CD14-positive monocyte (primary cell): ENCODE data around the gene GLP1R. TPM values are rescaled to one million over a fixed set of nuclear protein-coding genes. Genes with fewer than 3 reads are reported as not detected.

ENCODE experiments used
- DNase-seq, 3 donors: peaks; one replicate each; pipeline ENCODE4 v3.0.0-alpha.2; 2011 to 2022
- H2AFZ ChIP-seq: 2 replicates; pipeline ENCODE4 v1.6.0; 2012; ENCODE audit warnings: mild to moderate bottlenecking, low read depth, low read length, inconsistent platforms; ENCODE audit not compliant: insufficient read depth, poor library complexity, severe bottlenecking
- H3K27ac ChIP-seq, 2 donors: 1 replicate in 1 of 2; 2 replicates in 1 of 2; pipeline ENCODE4 v1.5.1; 2012 to 2013; ENCODE audit warnings: low read length in 2 of 2, control low read depth in 1 of 2, inconsistent platforms in 1 of 2, low read depth in 1 of 2, mild to moderate bottlenecking in 1 of 2
- H3K27me3 ChIP-seq, 2 donors: one replicate each; pipeline versions ENCODE4 v1.6.0 to v1.6.1; 2011 to 2013; ENCODE audit warnings: low read length in 2 of 2; ENCODE audit not compliant: control insufficient read depth in 2 of 2, insufficient read depth in 2 of 2
- H3K36me3 ChIP-seq, 2 donors: replicated peaks in 1 of 2; 1 replicate in 1 of 2; 2 replicates in 1 of 2; pipeline versions ENCODE4 v1.5.1 to v1.6.1; 2012 to 2013; ENCODE audit warnings: low read length in 2 of 2, control low read depth in 1 of 2, inconsistent platforms in 1 of 2, mild to moderate bottlenecking in 1 of 2; ENCODE audit not compliant: insufficient read depth in 2 of 2, control insufficient read depth in 1 of 2
- H3K4me1 ChIP-seq, 2 donors: 1 replicate in 1 of 2; 2 replicates in 1 of 2; pipeline versions ENCODE4 v1.5.1 to v1.6.1; 2012 to 2013; ENCODE audit warnings: low read length in 2 of 2, control low read depth in 1 of 2, inconsistent platforms in 1 of 2, mild to moderate bottlenecking in 1 of 2, moderate library complexity in 1 of 2; ENCODE audit not compliant: insufficient read depth in 2 of 2, control insufficient read depth in 1 of 2
- H3K4me2 ChIP-seq: replicated peaks from 2 replicates; pipeline ENCODE3; 2012; ENCODE audit warnings: low read length, moderate library complexity, mild to moderate bottlenecking; ENCODE audit not compliant: poor library complexity, severe bottlenecking; ENCODE audit errors: extremely low read depth
- H3K4me3 ChIP-seq, 3 experiments: fragments of 200-600 bp in 1 of 3; sonication (generic) in 1 of 3; replicated peaks in 1 of 3; 1 replicate in 2 of 3; 2 replicates in 1 of 3; pipeline ENCODE4 v1.5.1; 2011 to 2013; ENCODE audit warnings: low read length in 3 of 3, mild to moderate bottlenecking in 3 of 3, control low read depth in 2 of 3, low read depth in 2 of 3, inconsistent platforms in 1 of 3, moderate library complexity in 1 of 3
- H3K79me2 ChIP-seq: 2 replicates; pipeline ENCODE4 v1.6.0; 2012; ENCODE audit warnings: mild to moderate bottlenecking, control low read depth, inconsistent platforms, low read length, moderate library complexity; ENCODE audit not compliant: insufficient read depth
- H3K9ac ChIP-seq: 2 replicates; pipeline ENCODE4 v1.6.0; 2017; ENCODE audit warnings: low read length, mild to moderate bottlenecking; ENCODE audit not compliant: insufficient read depth, poor library complexity, severe bottlenecking
- H3K9me3 ChIP-seq, 2 donors: replicated peaks in 1 of 2; 1 replicate in 1 of 2; 2 replicates in 1 of 2; pipeline versions ENCODE4 v1.5.1 to v1.6.1; 2012 to 2013; ENCODE audit warnings: low read length in 2 of 2, control low read depth in 1 of 2; ENCODE audit not compliant: control insufficient read depth in 1 of 2, insufficient read depth in 1 of 2
- H4K20me1 ChIP-seq: 2 replicates; pipeline ENCODE4 v1.6.0; 2012; ENCODE audit warnings: mild to moderate bottlenecking, low read length, control low read depth, moderate library complexity; ENCODE audit not compliant: insufficient read depth
- H3K27ac Mint-ChIP-seq, 7 donors: one replicate each; pipeline ENCODE4 v1.8.0; 2020; ENCODE audit warnings: mild to moderate bottlenecking in 7 of 7, mixed read lengths in 7 of 7, moderate library complexity in 6 of 7, inconsistent platforms in 2 of 7
- H3K27me3 Mint-ChIP-seq, 3 donors: one replicate each; pipeline ENCODE4 v1.8.0; 2021 to 2022; ENCODE audit warnings: low read depth in 3 of 3, mild to moderate bottlenecking in 3 of 3, mixed read lengths in 3 of 3, moderate library complexity in 3 of 3, inconsistent platforms in 1 of 3
- H3K36me3 Mint-ChIP-seq, 2 donors: one replicate each; pipeline ENCODE4 v1.8.0; 2020; ENCODE audit warnings: mixed read lengths in 2 of 2, inconsistent platforms in 1 of 2, mild to moderate bottlenecking in 1 of 2
- H3K4me1 Mint-ChIP-seq: one replicate; pipeline ENCODE4 v1.8.0; 2020; ENCODE audit warnings: mild to moderate bottlenecking, mixed read lengths
- H3K4me3 Mint-ChIP-seq, 2 donors: one replicate each; pipeline ENCODE4 v1.8.0; 2020; ENCODE audit warnings: mild to moderate bottlenecking in 2 of 2, mixed read lengths in 2 of 2, moderate library complexity in 1 of 2
- H3K9me3 Mint-ChIP-seq, 7 donors: one replicate each; pipeline ENCODE4 v1.8.0; 2020 to 2022; ENCODE audit warnings: mixed read lengths in 7 of 7, mild to moderate bottlenecking in 6 of 7, moderate library complexity in 6 of 7, inconsistent platforms in 2 of 7
- CTCF ChIP-seq: fragments of 200-600 bp; IDR thresholded peaks from one replicate; pipeline ENCODE4 v1.8.0; 2022; ENCODE audit warnings: antibody characterized with exemption, mild to moderate bottlenecking
- WGBS: methylation state at CpG from one replicate; pipeline ENCODE4 v1.1.5; 2013; ENCODE audit warnings: missing lambda C conversion rate; ENCODE audit not compliant: insufficient coverage; 5-methylcytosine and 5-hydroxymethylcytosine counted together
- intact Hi-C, 2 donors: fragments of 100-400 bp; cut with micrococcal nuclease; formaldehyde crosslinking; loops; one replicate each; pipeline versions ENCODE4 v1.15.0 to v1.15.1; 2023
- polyA plus RNA-seq, 3 donors: library from polyadenylated mRNA; depleted of rRNA in 1 of 3; unstranded in 2 of 3; stranded (reverse) in 1 of 3; fragments of 300-500 nt in 2 of 3; fragments of >200 nt in 1 of 3; fragmentation: Illumina TruSeq in 2 of 3; gene quantifications; 1 replicate in 2 of 3; 2 replicates in 1 of 3; pipeline ENCODE4 v1.2.3, GENCODE V29; 2012 to 2021

Gene GLP1R
- polyA plus RNA-seq, 3 donors: not detected

DNA sequence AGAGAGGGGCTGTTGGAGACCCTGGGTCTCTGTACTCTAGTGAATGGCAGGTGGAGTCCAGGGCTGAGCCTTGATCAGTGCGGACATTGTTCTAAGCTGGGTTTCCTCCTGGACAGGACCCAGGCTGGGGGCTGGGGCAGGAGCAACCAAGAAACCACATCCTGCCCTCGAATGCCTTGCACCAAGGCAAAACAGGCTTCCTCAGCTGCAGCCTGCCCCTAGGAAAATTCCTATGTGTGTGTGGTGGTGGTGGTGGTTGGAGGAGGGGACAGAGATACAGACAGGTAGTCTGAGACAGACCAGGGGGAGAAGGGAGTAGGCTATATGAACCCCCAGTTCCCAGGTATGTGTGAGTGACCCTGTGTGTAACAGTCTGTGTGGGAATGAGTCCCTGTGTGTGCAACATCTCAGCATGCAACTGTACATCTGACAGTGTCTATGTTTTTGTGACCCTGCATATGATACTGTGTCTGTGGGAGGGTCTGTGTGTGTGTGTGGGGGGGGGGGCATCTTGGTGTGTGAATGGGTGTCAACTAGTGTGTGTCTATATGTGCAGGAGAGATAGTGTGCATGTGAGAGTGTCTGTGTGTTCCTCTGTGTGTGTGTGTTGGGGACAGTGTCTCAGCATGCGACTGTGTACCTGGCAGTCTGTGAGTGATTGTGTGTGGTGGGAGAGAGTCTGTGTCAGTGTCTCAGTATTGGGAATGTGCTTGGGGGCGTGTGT lies 3.0 kb downstream of the GLP1R start:
- Mint-ChIP-seq H3K4me3 (peak overlapping the region in 1 of 2 donors; percentile 2), H3K27me3 (peaks cover 37 to 60% (median 47%) of the 10 kb centered on the region in 3 donors)
- peaks cover 27 to 44% of the 10 kb centered on the region in 2 donors for H3K27me3 ChIP-seq

DNA sequence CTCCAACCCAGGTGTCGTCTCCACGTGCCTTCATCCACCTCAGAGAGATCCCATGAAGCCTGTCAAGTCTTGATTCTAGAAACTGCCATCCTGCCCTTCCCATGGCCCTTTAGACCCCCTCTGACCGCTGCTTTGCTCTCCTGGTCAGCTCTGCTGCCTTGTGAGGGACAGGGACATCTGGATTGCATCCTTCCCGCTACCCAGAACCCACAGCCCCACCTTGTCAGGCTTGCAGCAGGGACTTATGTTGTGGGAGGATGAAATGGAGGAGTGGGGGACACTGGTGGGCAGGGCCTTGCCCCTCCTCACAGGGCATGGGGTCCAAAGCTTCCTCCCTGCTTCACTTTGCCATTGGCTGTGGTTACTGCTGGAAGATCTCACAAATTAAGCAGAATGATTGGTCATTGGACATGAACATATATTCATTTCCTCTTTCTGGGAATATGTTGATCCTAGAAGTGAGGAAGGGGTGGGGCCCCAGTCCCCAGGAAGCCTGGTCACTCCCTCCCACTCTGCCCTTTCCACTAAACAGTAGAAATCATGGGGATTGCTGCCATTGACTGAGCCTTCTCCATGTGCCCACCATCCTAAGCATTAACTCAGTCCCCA lies 4.5 kb downstream of the GLP1R start:
- H3K27ac ChIP-seq: no peak overlapping the region
- H3K4me2 ChIP-seq: no peak overlapping the region
- Mint-ChIP-seq H3K4me1 (peaks cover 2% of the 10 kb centered on the region), H3K9me3 (peaks cover 0 to 1% (median 0%) of the 10 kb centered on the region in 7 donors), H3K4me3 (no peak overlapping the region), H3K27me3 (peaks cover 25 to 46% (median 33%) of the 10 kb centered on the region in 3 donors), H3K27ac (peak overlapping the region in 1 of 7 donors; percentile 34), H3K36me3 (no peaks in the 10 kb centered on the region)
- H3K9me3 ChIP-seq: no peaks in the 10 kb centered on the region
- DNase-seq: no peak
- intact Hi-C loops: no loop called here
- WGBS: 95% methylated on average over 2 of the region's 4 CpGs
- no peaks in the 10 kb centered on the region for H3K4me1 ChIP-seq
- H4K20me1 ChIP-seq: no peaks in the 10 kb centered on the region
- H3K9ac ChIP-seq: no peak overlapping the region
- TF ChIP-seq CTCF: no peak
- H3K79me2 ChIP-seq: no peaks in the 10 kb centered on the region
- no peaks in the 10 kb centered on the region for H3K36me3 ChIP-seq
- no peak overlapping the region for H2AFZ ChIP-seq
- H3K27me3 ChIP-seq: peaks cover 15 to 29% of the 10 kb centered on the region in 2 donors
- no peak overlapping the region for H3K4me3 ChIP-seq

More for the DNA sequence above, 3.0 kb downstream of the GLP1R start:
- Histone ChIP-seq H3K4me3 (no peak overlapping the region), H3K79me2 (no peaks in the 10 kb centered on the region), H3K4me2 (no peak overlapping the region), H3K9me3 (no peaks in the 10 kb centered on the region), H3K4me1 (no peaks in the 10 kb centered on the region), H3K27ac (no peak overlapping the region), H3K36me3 (no peaks in the 10 kb centered on the region), H3K9ac (no peak overlapping the region), H4K20me1 (no peaks in the 10 kb centered on the region), H2AFZ (no peak overlapping the region)
- intact Hi-C loops: no loop called here
- peaks cover 2% of the 10 kb centered on the region for H3K4me1 Mint-ChIP-seq
- H3K36me3 Mint-ChIP-seq: no peaks in the 10 kb centered on the region
- no peak overlapping the region for H3K27ac Mint-ChIP-seq
- 58% methylated on average over 3 of the region's 4 CpGs for WGBS
- H3K9me3 Mint-ChIP-seq: peaks cover 0 to 1% (median 0%) of the 10 kb centered on the region in 7 donors
- TF ChIP-seq CTCF: no peak
- no peak for DNase-seq
